ENCODE data around the gene CDH23. TPM values are rescaled to one million over a fixed set of nuclear protein-coding genes. Genes with fewer than 3 reads are reported as not detected.

Gene CDH23
- total and polyA plus RNA-seq, 9 of the 15 experiments (the other 6 are each of a cell fraction or from before 2014, with no cell fraction given): 0.18 to 1.2 (median 0.47) TPM

GRCh38 chr10:71638064-71638821 is 241.5 kb downstream of the CDH23 start (continued):
- TF ChIP-seq NR0B1 (IDR thresholded peaks at IDR 0.05; ENCODE audit: partially characterized antibody) (no peak), MGA (IDR thresholded peaks at IDR 0.05) (no peak), ZNF318 (IDR thresholded peaks at IDR 0.05; ENCODE audit: borderline replicate concordance in 1 of 2, low read depth in 1 of 2) (no peak), ZKSCAN3 (CRISPR knock-in tag; IDR thresholded peaks at IDR 0.05) (no peak), GTF2F1 (IDR thresholded peaks at IDR 0.05; ENCODE audit: low read depth, low read length) (no peak)
